Gastrocnemius medialis (tissue), 4 donors: ENCODE results near the gene CPA3.

Source experiments
- POLR2A ChIP-seq, 2 donors: fragments of 450-650 bp; IDR thresholded peaks; one replicate each; pipeline ENCODE4 v1.6.1; 2017; ENCODE audit warnings: antibody characterized with exemption in 2 of 2, mild to moderate bottlenecking in 2 of 2, moderate library complexity in 2 of 2
- TF ChIP-seq, protein P1 (sequence below), 5 experiments: fragments of 450-650 bp in 3 of 5; fragments of 200-600 bp in 2 of 5; sonication (generic) in 2 of 5; IDR thresholded peaks in 4 of 5; conservative IDR thresholded peaks in 1 of 5; 1 replicate in 4 of 5; 2 replicates in 1 of 5; pipeline ENCODE4 v1.5.1; 2016 to 2019; ENCODE audit warnings: antibody characterized with exemption in 5 of 5, mild to moderate bottlenecking in 3 of 5, moderate library complexity in 3 of 5

DNA sequence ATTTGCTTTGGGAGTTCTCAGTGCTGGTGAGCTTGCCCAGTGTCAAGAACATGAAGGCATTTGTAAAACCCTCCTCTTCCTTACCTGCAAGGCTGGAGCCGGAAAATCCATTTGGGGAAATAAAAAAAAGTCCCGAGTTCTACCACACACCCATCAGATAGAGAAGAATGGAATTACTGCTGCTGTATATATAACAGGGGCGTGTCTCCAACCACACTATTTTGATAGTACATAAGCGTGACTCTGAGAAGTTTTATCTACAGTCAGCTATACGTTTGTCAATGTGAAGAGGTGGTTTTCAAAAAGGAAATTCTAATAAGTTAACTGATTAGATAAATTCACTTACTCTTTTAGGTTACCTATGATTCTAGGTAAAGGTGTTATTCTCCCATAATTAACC, 1.3 kb upstream of the CPA3 start:
- TF ChIP-seq, protein P1, sequence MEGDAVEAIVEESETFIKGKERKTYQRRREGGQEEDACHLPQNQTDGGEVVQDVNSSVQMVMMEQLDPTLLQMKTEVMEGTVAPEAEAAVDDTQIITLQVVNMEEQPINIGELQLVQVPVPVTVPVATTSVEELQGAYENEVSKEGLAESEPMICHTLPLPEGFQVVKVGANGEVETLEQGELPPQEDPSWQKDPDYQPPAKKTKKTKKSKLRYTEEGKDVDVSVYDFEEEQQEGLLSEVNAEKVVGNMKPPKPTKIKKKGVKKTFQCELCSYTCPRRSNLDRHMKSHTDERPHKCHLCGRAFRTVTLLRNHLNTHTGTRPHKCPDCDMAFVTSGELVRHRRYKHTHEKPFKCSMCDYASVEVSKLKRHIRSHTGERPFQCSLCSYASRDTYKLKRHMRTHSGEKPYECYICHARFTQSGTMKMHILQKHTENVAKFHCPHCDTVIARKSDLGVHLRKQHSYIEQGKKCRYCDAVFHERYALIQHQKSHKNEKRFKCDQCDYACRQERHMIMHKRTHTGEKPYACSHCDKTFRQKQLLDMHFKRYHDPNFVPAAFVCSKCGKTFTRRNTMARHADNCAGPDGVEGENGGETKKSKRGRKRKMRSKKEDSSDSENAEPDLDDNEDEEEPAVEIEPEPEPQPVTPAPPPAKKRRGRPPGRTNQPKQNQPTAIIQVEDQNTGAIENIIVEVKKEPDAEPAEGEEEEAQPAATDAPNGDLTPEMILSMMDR (IDR thresholded peaks at IDR 0.05 in 4 of 5, conservative IDR thresholded peaks at IDR 0.05 in 1 of 5), result no peak
- no peak for TF ChIP-seq POLR2A (IDR thresholded peaks at IDR 0.05)
